HFF-Myc (cell line): ENCODE results near the gene RCBTB1.
A peak's percentile ranks its signal among the peaks of the same experiment; 100 is the strongest.

Experiments used
- DNase-seq: peaks from one replicate; pipeline ENCODE4 v3.0.0-alpha.2; 2011; ENCODE audit warnings: low read depth; ENCODE audit errors: extremely low read depth
- H3K4me3 ChIP-seq: replicated peaks from 2 replicates; pipeline ENCODE4 v1.5.1; 2011; ENCODE audit warnings: low read depth, mild to moderate bottlenecking, control low read depth, low read length
- CTCF ChIP-seq: IDR thresholded peaks from 2 replicates; pipeline ENCODE4 v1.5.1; 2012; ENCODE audit warnings: mild to moderate bottlenecking, low read depth, low read length, control low read depth; ENCODE audit errors: missing control alignments

The RCBTB1 gene

GRCh38 chr13:49585220-49586157 lies at the start of gene RCBTB1:
TSS of gene RCBTB1 (minus strand) at chr13:49585558. CDS start at chr13:49567279, 18,279 bp downstream.
- H3K4me3 ChIP-seq: peak within 1 kb of the TSS; percentile 64

GRCh38 chr13:49633710-49634109 lies 48.4 kb upstream of the RCBTB1 start:
- DNase-seq: no peak
- TF ChIP-seq CTCF: no peak

More at GRCh38 chr13:49585220-49586157, at the start of gene RCBTB1:
- no peak for TF ChIP-seq CTCF
- no peak for DNase-seq

GRCh38 chr13:49632156-49632555 lies 46.8 kb upstream of the RCBTB1 start:
- no peak for TF ChIP-seq CTCF
- DNase-seq: no peak
- no peak overlapping the region for H3K4me3 ChIP-seq

More at GRCh38 chr13:49633710-49634109, 48.4 kb upstream of the RCBTB1 start:
- H3K4me3 ChIP-seq: no peak overlapping the region

GRCh38 chr13:49630580-49630979 lies 45.2 kb upstream of the RCBTB1 start:
- H3K4me3 ChIP-seq: no peak overlapping the region
- no peak for TF ChIP-seq CTCF
- no peak for DNase-seq

- H3K4me3 ChIP-seq: no peak overlapping the region
- no peak for DNase-seq
- TF ChIP-seq CTCF: no peak
Measured at GRCh38 chr13:49629947-49630346, 44.6 kb upstream of the RCBTB1 start.

GRCh38 chr13:49629196-49629938 lies 44.0 kb upstream of the RCBTB1 start:
- no peak overlapping the region for H3K4me3 ChIP-seq
- no peak for TF ChIP-seq CTCF
- DNase-seq: no peak
